Measurements from ENCODE around the gene FN1. TPM values are rescaled to one million over a fixed set of nuclear protein-coding genes. Genes with fewer than 3 reads are reported as not detected.

FN1 gene
- total RNA-seq, 4 donors from 2014 or later, result 89.6 to 220 (median 177) TPM

- DNase-seq (ENCODE audit: low spot score) (no peak), ATAC-seq (ENCODE audit: low FRiP score) (no peak)
- TF ChIP-seq CTCF (IDR thresholded peaks at IDR 0.05), result no peak
These were observed 65.5 kb downstream of the FN1 start for GRCh38 chr2:215370112-215370965.

GRCh38 chr2:215369181-215369760, 66.6 kb downstream of the FN1 start:
- no peak for DNase-seq (ENCODE audit: low spot score)
- TF ChIP-seq CTCF (IDR thresholded peaks at IDR 0.05), result no peak

GRCh38 chr2:215368493-215368809, 67.4 kb downstream of the FN1 start:
- ATAC-seq (ENCODE audit: low FRiP score) (no peak), DNase-seq (ENCODE audit: low spot score) (no peak)
- TF ChIP-seq CTCF (IDR thresholded peaks at IDR 0.05), result no peak

More at GRCh38 chr2:215369181-215369760, 66.6 kb downstream of the FN1 start:
- no peak for ATAC-seq (ENCODE audit: low FRiP score)

- TF ChIP-seq CTCF (IDR thresholded peaks at IDR 0.05), result no peak
- ATAC-seq (ENCODE audit: low FRiP score) (no peak), DNase-seq (ENCODE audit: low spot score) (no peak)
These were observed 68.0 kb downstream of the FN1 start for GRCh38 chr2:215367662-215368492.

GRCh38 chr2:215366440-215367032, 69.3 kb downstream of the FN1 start:
- TF ChIP-seq CTCF (IDR thresholded peaks at IDR 0.05), result no peak
- ATAC-seq (ENCODE audit: low FRiP score) (no peak), DNase-seq (ENCODE audit: low spot score) (no peak)

- DNase-seq (ENCODE audit: low spot score) (no peak), ATAC-seq (ENCODE audit: low FRiP score) (no peak)
- no peak for TF ChIP-seq CTCF (IDR thresholded peaks at IDR 0.05)
These were observed 70.6 kb downstream of the FN1 start for GRCh38 chr2:215365184-215365658.

Measured in omental fat pad (tissue), 4 donors.